HEK293 (cell line): ENCODE data around the gene SLC46A2.

Source experiments
- CTCF ChIA-PET: fragments of 350-600 bp; formaldehyde crosslinking; extraction: SDS; loops from one replicate; lab custom pipeline; 2021; ENCODE audit warnings: antibody characterized with exemption; lab: Yijun Ruan, JAX
- POLR2A ChIA-PET: fragments of 300-600 bp; formaldehyde crosslinking; extraction: SDS; loops from one replicate; lab custom pipeline; 2020; ENCODE audit warnings: antibody characterized with exemption, inconsistent platforms; lab: Yijun Ruan, JAX
- H3K27ac ChIP-seq: fragments of 200-500 bp; sonication (Bioruptor generic); 2 replicates; pipeline ENCODE4 v1.5.1; 2014; ENCODE audit warnings: low read depth, low read length, control low read depth, inconsistent platforms; ENCODE audit errors: extremely low read depth
- H3K36me3 ChIP-seq, 2 experiments: fragments of 200-500 bp in 1 of 2; sonication (Bioruptor generic) in 1 of 2; 1 replicate in 1 of 2; 2 replicates in 1 of 2; pipeline ENCODE4 v1.5.1; 2014 to 2017; ENCODE audit warnings: inconsistent platforms in 2 of 2, low read length in 2 of 2; ENCODE audit not compliant: control insufficient read depth in 2 of 2, insufficient read depth in 1 of 2
- H3K4me1 ChIP-seq: fragments of 200-500 bp; sonication (Bioruptor generic); 2 replicates; pipeline ENCODE4 v1.5.1; 2014; ENCODE audit warnings: mild to moderate bottlenecking, low read length, inconsistent platforms; ENCODE audit not compliant: control insufficient read depth, insufficient read depth
- H3K4me3 ChIP-seq: 2 replicates; pipeline ENCODE4 v1.5.1; 2011; ENCODE audit warnings: low read depth, mild to moderate bottlenecking, control low read depth, low read length, moderate library complexity
- H3K9me3 ChIP-seq: fragments of 200-500 bp; sonication (Bioruptor generic); 2 replicates; pipeline ENCODE4 v1.5.1; 2014; ENCODE audit warnings: low read depth, low read length, inconsistent platforms; ENCODE audit not compliant: control insufficient read depth, insufficient read depth
- GLIS2 ChIP-seq: fragments of 450-650 bp; formaldehyde crosslinking; IDR thresholded peaks from 2 replicates; pipeline ENCODE4 v1.5.1; 2016; ENCODE audit warnings: missing biosample characterization, missing genetic modification characterization
- HOXD13 ChIP-seq: sonication (generic); formaldehyde crosslinking; IDR thresholded peaks from 2 replicates; pipeline ENCODE4 v1.8.0; 2022; ENCODE audit warnings: missing genetic modification reagents, borderline replicate concordance
- KLF10 ChIP-seq: fragments of 450-650 bp; IDR thresholded peaks from 2 replicates; pipeline ENCODE4 v1.5.1; 2018; ENCODE audit warnings: missing biosample characterization, mild to moderate bottlenecking, missing genetic modification characterization
- REPIN1 ChIP-seq: fragments of 450-650 bp; formaldehyde crosslinking; IDR thresholded peaks from 2 replicates; pipeline ENCODE4 v1.5.1; 2017; ENCODE audit warnings: missing biosample characterization, missing genetic modification characterization, low read depth
- TSHZ1 ChIP-seq: fragments of 450-650 bp; formaldehyde crosslinking; IDR thresholded peaks from 2 replicates; pipeline ENCODE4 v1.5.1; 2016; ENCODE audit warnings: missing biosample characterization, missing genetic modification characterization, borderline replicate concordance
- ZEB2 ChIP-seq: fragments of 450-650 bp; formaldehyde crosslinking; IDR thresholded peaks from 2 replicates; pipeline ENCODE4 v1.5.1; 2016; ENCODE audit warnings: missing biosample characterization, missing genetic modification characterization
- ZNF114 ChIP-seq: fragments of 450-650 bp; formaldehyde crosslinking; IDR thresholded peaks from 2 replicates; pipeline ENCODE4 v1.5.0; 2017; ENCODE audit warnings: missing biosample characterization, missing genetic modification characterization
- ZNF16 ChIP-seq: fragments of 450-650 bp; formaldehyde crosslinking; IDR thresholded peaks from 2 replicates; pipeline ENCODE4 v1.5.1; 2016; ENCODE audit warnings: low read depth, missing biosample characterization, missing genetic modification characterization
- ZNF248 ChIP-seq: fragments of 450-650 bp; formaldehyde crosslinking; IDR thresholded peaks from 2 replicates; pipeline ENCODE4 v1.5.1; 2017; ENCODE audit warnings: missing biosample characterization, missing genetic modification characterization
- ZNF280D ChIP-seq: fragments of 450-650 bp; formaldehyde crosslinking; IDR thresholded peaks from 2 replicates; pipeline ENCODE4 v1.5.1; 2016; ENCODE audit warnings: missing biosample characterization, missing genetic modification characterization
- ZNF311 ChIP-seq: fragments of 450-650 bp; formaldehyde crosslinking; IDR thresholded peaks from 2 replicates; pipeline ENCODE4 v1.5.1; 2017; ENCODE audit warnings: missing biosample characterization, missing genetic modification characterization, borderline replicate concordance
- ZNF394 ChIP-seq: fragments of 450-650 bp; formaldehyde crosslinking; IDR thresholded peaks from 2 replicates; pipeline ENCODE4 v1.5.1; 2016; ENCODE audit warnings: missing biosample characterization, missing genetic modification characterization, mild to moderate bottlenecking, moderate library complexity, borderline replicate concordance
- ZNF558 ChIP-seq: fragments of 450-650 bp; formaldehyde crosslinking; IDR thresholded peaks from 2 replicates; pipeline ENCODE4 v1.5.1; 2016; ENCODE audit warnings: missing biosample characterization, missing genetic modification characterization
- ZNF571 ChIP-seq: fragments of 450-650 bp; formaldehyde crosslinking; IDR thresholded peaks from 2 replicates; pipeline ENCODE4 v1.5.0; 2017; ENCODE audit warnings: missing biosample characterization, missing genetic modification characterization
- ZNF621 ChIP-seq: fragments of 450-650 bp; formaldehyde crosslinking; IDR thresholded peaks from 2 replicates; pipeline ENCODE4 v1.5.1; 2017; ENCODE audit warnings: missing biosample characterization, missing genetic modification characterization
- ZNF629 ChIP-seq: fragments of 450-650 bp; formaldehyde crosslinking; IDR thresholded peaks from 2 replicates; pipeline ENCODE4 v1.5.1; 2017; ENCODE audit warnings: missing biosample characterization, missing genetic modification characterization
- ZNF768 ChIP-seq: fragments of 450-650 bp; formaldehyde crosslinking; IDR thresholded peaks from 2 replicates; pipeline ENCODE4 v1.5.1; 2018; ENCODE audit warnings: missing biosample characterization, mild to moderate bottlenecking, missing genetic modification characterization
- ZSCAN5A ChIP-seq: fragments of 450-650 bp; formaldehyde crosslinking; IDR thresholded peaks from 2 replicates; pipeline ENCODE4 v1.5.1; 2016; ENCODE audit warnings: missing biosample characterization, missing genetic modification characterization
- TF ChIP-seq, protein P1 (sequence below): fragments of 450-650 bp; formaldehyde crosslinking; IDR thresholded peaks from 2 replicates; pipeline ENCODE4 v1.5.1; 2016; ENCODE audit warnings: missing biosample characterization, missing genetic modification characterization
- TF ChIP-seq, protein P2 (sequence below): fragments of 450-650 bp; formaldehyde crosslinking; IDR thresholded peaks from 2 replicates; pipeline ENCODE4 v1.5.1; 2016; ENCODE audit warnings: missing biosample characterization, missing genetic modification characterization, low read depth

SLC46A2 gene

DNA sequence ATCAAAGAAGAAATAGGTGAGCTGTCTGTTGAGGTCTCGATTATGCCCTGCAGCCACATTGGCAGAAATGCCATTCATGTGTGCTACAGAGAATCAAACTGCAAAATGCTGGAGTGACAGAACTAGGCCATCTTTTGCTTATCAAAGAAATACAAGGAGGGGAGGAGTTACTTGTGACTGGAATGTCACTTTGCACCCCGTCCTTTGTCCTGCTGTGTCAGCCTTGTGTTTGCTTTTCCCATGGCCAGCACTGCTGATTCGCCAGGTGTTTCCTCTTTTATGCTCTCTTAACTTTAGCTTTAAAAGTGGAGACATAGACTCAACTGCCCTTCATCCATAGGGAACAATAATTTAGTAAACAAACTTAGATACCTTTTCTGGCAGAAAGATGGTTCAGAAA, 54.3 kb downstream of the SLC46A2 start:
- Histone ChIP-seq H3K4me1 (no peaks in the 10 kb centered on the region), H3K4me3 (no peak overlapping the region), H3K9me3 (no peaks in the 10 kb centered on the region), H3K36me3 (peaks cover 6 to 72% of the 10 kb centered on the region in 2 experiments; a peak in 2 of 3 replicates), H3K27ac (no peak overlapping the region)
- ChIA-PET POLR2A (no interaction called here), CTCF (no interaction called here)
- TF ChIP-seq ZNF394: no peak
- TF ChIP-seq, protein P1, sequence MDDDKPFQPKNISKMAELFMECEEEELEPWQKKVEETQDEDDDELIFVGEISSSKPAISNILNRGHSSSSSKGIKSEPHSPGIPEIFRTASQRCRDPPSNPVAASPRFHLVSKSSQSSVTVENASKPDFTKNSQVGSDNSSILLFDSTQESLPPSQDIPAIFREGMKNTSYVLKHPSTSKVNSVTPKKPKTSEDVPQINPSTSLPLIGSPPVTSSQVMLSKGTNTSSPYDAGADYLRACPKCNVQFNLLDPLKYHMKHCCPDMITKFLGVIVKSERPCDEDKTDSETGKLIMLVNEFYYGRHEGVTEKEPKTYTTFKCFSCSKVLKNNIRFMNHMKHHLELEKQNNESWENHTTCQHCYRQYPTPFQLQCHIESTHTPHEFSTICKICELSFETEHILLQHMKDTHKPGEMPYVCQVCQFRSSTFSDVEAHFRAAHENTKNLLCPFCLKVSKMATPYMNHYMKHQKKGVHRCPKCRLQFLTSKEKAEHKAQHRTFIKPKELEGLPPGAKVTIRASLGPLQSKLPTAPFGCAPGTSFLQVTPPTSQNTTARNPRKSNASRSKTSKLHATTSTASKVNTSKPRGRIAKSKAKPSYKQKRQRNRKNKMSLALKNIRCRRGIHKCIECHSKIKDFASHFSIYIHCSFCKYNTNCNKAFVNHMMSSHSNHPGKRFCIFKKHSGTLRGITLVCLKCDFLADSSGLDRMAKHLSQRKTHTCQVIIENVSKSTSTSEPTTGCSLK (tag by site-specific recombination): no peak
- no peak for TF ChIP-seq ZNF768
- TF ChIP-seq TSHZ1 (tag by site-specific recombination): no peak
- TF ChIP-seq ZNF558: no peak
- TF ChIP-seq ZNF311 (tag by site-specific recombination): no peak
- no peak for TF ChIP-seq GLIS2 (tag by site-specific recombination)
- no peak for TF ChIP-seq ZSCAN5A
- TF ChIP-seq, protein P2, sequence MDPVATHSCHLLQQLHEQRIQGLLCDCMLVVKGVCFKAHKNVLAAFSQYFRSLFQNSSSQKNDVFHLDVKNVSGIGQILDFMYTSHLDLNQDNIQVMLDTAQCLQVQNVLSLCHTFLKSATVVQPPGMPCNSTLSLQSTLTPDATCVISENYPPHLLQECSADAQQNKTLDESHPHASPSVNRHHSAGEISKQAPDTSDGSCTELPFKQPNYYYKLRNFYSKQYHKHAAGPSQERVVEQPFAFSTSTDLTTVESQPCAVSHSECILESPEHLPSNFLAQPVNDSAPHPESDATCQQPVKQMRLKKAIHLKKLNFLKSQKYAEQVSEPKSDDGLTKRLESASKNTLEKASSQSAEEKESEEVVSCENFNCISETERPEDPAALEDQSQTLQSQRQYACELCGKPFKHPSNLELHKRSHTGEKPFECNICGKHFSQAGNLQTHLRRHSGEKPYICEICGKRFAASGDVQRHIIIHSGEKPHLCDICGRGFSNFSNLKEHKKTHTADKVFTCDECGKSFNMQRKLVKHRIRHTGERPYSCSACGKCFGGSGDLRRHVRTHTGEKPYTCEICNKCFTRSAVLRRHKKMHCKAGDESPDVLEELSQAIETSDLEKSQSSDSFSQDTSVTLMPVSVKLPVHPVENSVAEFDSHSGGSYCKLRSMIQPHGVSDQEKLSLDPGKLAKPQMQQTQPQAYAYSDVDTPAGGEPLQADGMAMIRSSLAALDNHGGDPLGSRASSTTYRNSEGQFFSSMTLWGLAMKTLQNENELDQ: no peak
- no peak for TF ChIP-seq ZNF621 (tag by site-specific recombination)
- TF ChIP-seq KLF10 (tag by site-specific recombination): no peak
- no peak for TF ChIP-seq ZNF571 (tag by site-specific recombination)
- no peak for TF ChIP-seq ZNF16 (tag by site-specific recombination)
- no peak for TF ChIP-seq ZEB2 (tag by site-specific recombination)
- no peak for TF ChIP-seq ZNF114 (tag by site-specific recombination)

GRCh38 chr9:112833081-112833480, 57.6 kb downstream of the SLC46A2 start:
- H3K4me3 ChIP-seq: no peak overlapping the region
- no peaks in the 10 kb centered on the region for H3K4me1 ChIP-seq
- H3K36me3 ChIP-seq: peaks cover 0 to 55% of the 10 kb centered on the region in 2 experiments; a peak in 1 of 3 replicates
- ChIA-PET POLR2A (no interaction called here), CTCF (interaction anchor here (0.9 to 4.2 kb wide), 2 partner anchors 13 to 70 kb away, joined by 3 to 18 read pairs; no protein-coding TSS in a partner anchor)
- no peak for TF ChIP-seq HOXD13
- no peak for TF ChIP-seq ZNF621 (tag by site-specific recombination)
- TF ChIP-seq ZNF629 (tag by site-specific recombination): no peak
- TF ChIP-seq ZNF248 (tag by site-specific recombination): no peak
- TF ChIP-seq ZNF280D: no peak
- TF ChIP-seq REPIN1 (tag by site-specific recombination): no peak
- H3K27ac ChIP-seq: no peak overlapping the region
- H3K9me3 ChIP-seq: no peaks in the 10 kb centered on the region
